ENCODE measurements around the gene ZP1. TPM values are rescaled to one million over a fixed set of nuclear protein-coding genes. Genes with fewer than 3 reads are reported as not detected.

The ZP1 gene
- total RNA-seq, 1 experiment from 2014 or later = not detected

GRCh38 chr11:60842668-60843600 is 24.4 kb upstream of the ZP1 start:
- no peak for DNase-seq (ENCODE audit: extremely low read depth, low read depth)

GRCh38 chr11:60844045-60844869 is 23.1 kb upstream of the ZP1 start:
- DNase-seq (ENCODE audit: extremely low read depth, low read depth) = no peak

- DNase-seq (ENCODE audit: extremely low read depth, low read depth) = no peak
Observed at GRCh38 chr11:60844870-60845221, 22.5 kb upstream of the ZP1 start.

- no peak for DNase-seq (ENCODE audit: extremely low read depth, low read depth)
Observed at GRCh38 chr11:60845338-60845737, 22.0 kb upstream of the ZP1 start.

- no peak for DNase-seq (ENCODE audit: extremely low read depth, low read depth)
Observed at GRCh38 chr11:60847281-60847680, 20.1 kb upstream of the ZP1 start.

GRCh38 chr11:60847896-60848295 is 19.4 kb upstream of the ZP1 start:
- DNase-seq (ENCODE audit: extremely low read depth, low read depth) = no peak

GRCh38 chr11:60848714-60849151 is 18.6 kb upstream of the ZP1 start:
- DNase-seq (ENCODE audit: extremely low read depth, low read depth) = no peak

GRCh38 chr11:60849641-60850520 is 17.5 kb upstream of the ZP1 start:
- DNase-seq (ENCODE audit: extremely low read depth, low read depth) = no peak

GRCh38 chr11:60851327-60852104 is 15.8 kb upstream of the ZP1 start:
- DNase-seq (ENCODE audit: extremely low read depth, low read depth) = no peak

- DNase-seq (ENCODE audit: extremely low read depth, low read depth) = no peak
Observed at GRCh38 chr11:60852117-60852981, 15.0 kb upstream of the ZP1 start.

GRCh38 chr11:60852982-60853950 is 14.1 kb upstream of the ZP1 start:
- no peak for DNase-seq (ENCODE audit: extremely low read depth, low read depth)

GRCh38 chr11:60854140-60854846 is 13.0 kb upstream of the ZP1 start:
- DNase-seq (ENCODE audit: extremely low read depth, low read depth) = no peak

GRCh38 chr11:60854847-60855725 is 12.3 kb upstream of the ZP1 start:
- DNase-seq (ENCODE audit: extremely low read depth, low read depth) = no peak

- DNase-seq (ENCODE audit: extremely low read depth, low read depth) = no peak
Observed at GRCh38 chr11:60855726-60856633, 11.4 kb upstream of the ZP1 start, which contains the start of gene PTGDR2. PTGDR2 (minus strand) TSS chr11:60855950; CDS start chr11:60853722, 2,228 bp downstream.
